ENCODE measurements around the gene UBD.

The UBD gene

DNA sequence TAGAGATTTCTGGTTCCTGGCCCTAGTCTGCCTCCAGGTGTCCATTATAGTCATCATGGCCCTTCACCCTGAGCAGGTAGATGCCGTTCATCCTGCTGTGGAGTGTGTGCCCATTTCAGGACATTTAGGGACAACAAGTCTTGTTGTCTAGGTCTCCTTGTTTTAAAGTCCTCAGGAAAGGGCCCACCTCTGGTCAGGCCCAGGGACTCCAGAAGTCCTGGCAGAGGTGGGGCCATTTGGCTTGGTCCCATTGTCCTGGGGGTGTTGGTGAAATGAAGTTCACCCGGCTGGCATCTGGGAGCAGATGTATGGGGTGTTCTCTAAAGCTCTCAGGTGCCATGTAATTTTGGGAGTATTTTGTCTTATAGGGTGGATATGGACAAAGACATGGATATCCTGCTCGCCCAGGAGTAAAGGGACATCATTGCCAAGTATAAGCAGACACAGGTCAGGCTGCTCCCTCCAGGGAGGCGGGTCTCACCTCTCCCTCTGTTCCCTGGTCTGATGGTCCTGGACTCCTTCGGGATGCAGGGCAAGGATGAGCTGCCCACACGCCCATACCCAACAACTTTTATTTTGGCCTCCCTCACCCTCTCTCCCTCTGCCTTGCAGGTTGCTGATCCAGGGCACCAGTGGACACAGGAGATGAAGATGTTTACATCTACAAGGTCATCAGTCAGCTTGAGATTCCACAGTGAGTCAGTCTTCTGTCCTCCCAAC is 40.1 kb downstream of the UBD start:
- no peak for DNase-seq

DNA sequence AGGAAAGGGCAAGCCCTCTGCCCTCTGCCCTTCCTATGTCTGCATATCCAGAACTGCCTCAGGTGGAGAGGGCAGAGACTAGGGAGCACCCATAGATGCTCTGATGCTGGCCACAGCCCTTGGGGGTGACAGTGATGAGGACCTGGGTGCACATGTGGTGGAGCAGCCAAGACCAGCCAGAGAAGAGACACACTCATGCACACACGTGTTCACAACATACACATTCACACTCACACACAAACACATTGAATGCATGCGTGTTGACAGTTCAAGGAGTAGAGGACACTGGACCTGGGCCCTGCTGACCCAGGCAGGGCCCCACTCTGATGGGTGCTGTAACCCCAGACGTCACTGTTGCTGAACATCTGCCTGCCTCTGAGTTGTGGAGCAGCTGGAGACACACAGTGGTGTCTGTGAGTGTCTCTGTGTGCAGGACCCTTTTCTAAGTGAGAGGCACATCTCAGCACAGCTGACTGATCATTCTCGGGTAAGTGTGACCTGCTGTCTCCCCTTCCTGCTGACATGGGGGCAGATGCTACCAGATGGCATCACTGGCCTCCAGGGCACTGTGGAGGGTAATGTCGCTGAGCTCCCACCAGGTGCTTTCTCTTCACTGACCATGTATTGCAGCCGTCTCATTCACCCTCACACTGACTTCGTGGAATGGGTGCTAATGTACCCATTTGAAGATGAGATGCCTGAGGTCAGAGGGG is 41.6 kb downstream of the UBD start:
- DNase-seq, result no peak

DNA sequence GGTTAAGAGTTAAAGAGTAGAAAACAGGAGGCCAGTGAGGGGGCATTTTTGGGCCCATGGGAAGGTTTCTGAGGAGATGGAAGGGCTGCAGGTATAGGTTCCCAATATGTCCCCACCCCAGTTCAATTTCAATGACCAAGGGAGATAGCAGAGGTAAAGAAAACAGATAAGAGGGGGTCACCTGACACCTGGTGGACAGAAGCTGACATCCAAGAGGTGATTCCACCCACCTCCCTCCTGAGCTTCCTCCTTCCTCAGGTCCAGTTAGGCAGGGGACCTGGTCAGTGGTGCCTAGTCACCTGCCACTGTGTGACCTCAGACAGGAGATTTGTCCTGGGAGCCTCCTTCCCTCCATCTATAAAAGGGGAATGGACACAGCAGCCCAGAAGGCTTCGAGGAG is 42.3 kb downstream of the UBD start:
- DNase-seq, result no peak

GRCh38 chr6:29516108-29516507 is 43.4 kb downstream of the UBD start:
- no peak for DNase-seq

DNA sequence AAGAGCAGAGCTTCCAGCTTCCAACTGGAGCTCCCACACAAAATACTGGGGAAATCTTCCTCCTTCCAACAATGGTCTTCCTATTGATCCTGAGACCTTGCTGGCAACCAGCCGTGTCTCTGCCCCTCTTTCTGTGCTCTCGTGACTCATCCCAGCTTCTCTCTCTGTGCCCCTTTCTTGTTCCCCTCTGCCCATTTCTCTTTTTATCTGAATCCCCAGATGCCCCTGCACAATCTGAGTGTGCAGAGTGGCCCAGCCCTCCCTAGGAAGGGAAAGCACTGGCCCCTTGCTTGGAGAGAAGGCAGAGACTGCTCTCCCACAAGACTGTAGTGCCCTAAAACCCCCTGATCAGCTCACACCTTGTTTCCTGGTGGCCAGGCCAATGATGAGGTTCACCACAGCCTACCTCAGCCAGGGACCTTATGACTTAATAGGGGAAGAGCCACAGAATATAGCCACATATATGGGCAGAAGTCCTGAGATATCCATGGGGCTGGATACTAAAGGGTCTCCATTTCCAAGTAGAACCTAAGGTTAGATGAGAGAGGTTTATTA is 48.7 kb downstream of the UBD start:
- no peak for DNase-seq

DNA sequence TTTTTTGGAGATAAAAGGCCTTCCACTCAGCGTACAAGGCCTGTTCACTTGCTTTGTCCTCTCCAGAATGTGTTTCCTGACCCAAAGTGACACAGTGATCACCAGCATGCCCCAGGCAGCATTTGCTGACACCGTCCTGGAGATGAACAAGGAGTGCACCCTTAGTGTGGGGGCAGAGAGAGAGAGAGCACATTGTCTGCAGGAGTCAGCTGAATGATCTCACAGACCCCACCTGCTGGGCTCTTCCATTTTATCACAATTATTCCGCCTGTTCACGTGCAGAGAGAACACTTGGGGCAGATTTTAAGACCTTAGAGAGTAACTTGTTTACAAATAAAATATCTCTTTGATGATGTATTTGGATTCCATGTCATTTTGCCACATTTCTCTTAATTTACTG is 49.3 kb downstream of the UBD start:
- no peak for DNase-seq

GRCh38 chr6:29509711-29510110 is 49.8 kb downstream of the UBD start:
- DNase-seq, result no peak

DNA sequence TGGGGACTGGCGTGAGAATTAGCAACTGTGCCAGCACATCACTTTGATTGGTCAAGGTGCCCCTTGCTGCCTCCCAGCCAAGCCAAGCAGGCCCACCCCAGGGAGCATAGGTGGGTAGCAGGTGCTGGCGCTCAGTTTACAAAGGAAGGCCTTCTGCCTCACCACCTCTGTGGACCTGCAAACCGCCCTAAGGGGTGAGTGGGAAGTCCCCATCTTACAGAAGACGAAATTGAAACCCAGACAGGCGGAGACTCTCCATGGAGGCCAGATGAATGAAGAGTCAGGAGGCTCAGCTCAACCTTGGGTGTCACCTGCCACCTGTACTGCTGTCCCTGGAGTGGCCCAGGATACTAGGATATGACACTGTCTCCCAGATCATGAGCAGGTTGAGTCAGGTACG is 50.3 kb downstream of the UBD start:
- DNase-seq, result no peak

GRCh38 chr6:29507319-29507718 is 52.2 kb downstream of the UBD start:
- no peak for DNase-seq

GRCh38 chr6:29506446-29507067 is 53.0 kb downstream of the UBD start:
- DNase-seq, result no peak

DNA sequence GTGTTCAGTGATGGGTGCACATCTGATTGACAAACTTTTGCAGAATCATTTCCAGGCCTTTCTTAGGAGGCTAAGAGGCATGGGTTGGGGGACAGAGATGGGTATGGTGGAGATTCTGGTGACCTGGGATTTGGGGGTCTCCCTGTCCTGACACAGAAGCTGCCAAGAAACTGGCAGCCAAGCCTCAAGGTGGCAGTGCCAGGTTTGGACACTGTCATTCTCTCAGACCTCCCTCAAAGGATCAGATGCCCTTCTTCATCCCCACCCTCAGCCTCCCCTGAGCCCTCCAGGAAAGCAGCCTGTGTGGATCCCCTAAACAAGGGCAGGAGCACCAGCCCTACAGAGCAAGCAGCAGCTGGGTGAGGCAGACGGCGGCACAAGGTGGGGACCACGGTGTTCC is 53.7 kb downstream of the UBD start:
- no peak for DNase-seq
